Germinal center (tissue), 1 donor: ENCODE results near the gene PTPRK.

Experiments
- DNase-seq: peaks from one replicate; pipeline ENCODE4 v3.0.0; 2012; ENCODE audit warnings: mixed read lengths, low spot score

Gene PTPRK

DNA sequence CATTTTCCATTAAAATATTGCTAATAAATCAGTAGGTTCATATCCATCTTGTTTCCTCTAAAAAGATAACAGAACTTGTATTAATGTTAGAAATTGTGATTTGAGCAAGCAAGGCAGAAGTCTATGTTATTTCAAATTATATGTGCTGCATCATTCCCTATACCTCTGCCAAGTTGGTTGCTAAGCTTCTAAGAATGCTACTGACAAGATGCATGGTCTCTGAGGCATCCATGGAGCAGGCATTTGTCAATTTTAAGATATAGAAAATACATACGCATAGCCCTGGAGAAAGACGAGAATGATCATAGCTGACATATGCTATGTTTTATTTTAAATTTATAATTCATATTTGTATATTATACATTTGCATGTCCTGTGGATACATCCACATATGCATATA is 451.2 kb downstream of the PTPRK start:
- DNase-seq: no peak

DNA sequence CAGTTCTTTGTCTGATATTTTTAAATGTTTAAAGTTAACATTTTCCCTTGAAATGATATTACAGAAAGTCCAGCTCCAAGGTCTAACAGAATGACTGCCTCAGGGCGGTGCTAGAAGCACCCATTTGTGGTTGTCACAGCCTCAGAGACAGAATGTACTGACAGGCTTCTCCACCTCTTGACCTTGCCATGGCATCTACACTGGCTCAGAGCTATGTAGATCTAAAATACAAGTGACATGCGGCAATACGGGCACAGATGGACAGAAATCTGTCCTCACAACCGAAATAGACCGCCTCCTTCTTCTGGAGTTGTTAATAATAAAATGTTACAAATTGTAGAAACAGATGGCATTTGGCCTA is 452.3 kb downstream of the PTPRK start:
- DNase-seq: no peak

DNA sequence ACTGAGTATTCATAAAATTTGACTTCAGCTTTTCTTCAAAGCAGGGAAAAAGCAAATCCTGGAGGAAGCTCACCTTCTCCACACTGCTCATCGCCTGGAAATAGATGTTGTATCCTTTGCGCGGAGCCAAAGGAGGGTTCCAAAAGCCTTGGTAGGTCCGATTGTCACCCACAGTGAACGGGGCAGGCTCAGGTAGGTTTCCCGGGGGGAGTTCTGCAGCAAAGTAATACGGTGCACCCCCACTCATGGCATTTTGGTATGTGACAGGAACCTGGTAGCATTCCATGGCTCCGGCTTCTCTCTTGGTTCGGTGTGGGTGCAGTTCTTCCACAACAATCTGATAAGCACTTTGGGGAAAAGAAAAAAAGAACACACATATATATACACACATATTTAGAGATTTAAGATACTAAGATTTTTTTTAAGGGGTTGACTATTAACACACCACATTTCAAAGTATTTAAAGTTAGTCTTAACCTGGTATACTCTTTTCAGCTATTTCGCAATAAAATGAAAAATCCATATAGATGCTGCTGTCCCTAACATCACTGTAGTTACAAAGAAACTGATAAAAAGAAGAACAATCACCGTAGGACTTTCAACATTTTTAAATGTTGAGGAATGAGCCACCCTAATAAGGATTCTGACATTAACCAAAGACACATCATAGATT is 452.8 kb downstream of the PTPRK start:
- no peak for DNase-seq

DNA sequence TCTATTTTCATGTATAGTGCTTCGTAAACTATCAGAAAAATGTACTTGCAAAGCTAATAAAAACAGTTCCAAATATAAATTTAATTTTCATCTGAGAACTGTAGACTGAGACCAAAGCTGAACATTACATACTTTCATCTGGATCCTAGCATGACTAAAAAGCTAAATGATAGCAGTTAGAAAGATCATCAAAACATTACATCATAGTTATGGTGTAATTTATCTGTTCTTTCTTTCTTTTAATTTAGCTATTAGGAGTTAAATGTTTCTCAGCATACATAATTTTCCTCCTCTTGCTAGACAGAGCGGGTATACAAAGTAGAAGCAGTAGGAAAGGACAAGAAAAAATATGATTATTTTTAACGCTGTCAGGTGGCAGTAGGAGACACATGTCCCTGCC is 455.3 kb downstream of the PTPRK start:
- no peak for DNase-seq

DNA sequence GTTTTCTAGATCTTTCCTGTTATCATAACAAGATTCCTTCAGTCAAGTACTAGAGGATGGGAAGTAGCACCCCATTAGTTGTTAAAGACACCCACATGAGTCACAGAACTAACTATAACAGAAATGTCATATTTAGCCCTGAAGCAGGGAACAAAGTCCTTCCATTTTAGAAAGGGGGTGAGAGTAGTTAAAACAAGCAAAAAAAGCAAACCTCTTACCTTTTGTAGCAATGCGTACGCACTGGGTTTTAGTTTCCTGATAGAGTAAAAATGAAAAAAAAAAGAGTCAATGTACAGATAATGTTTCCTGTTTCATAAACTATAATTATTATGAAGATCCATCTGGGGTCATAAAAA is 455.9 kb downstream of the PTPRK start:
- no peak for DNase-seq

DNA sequence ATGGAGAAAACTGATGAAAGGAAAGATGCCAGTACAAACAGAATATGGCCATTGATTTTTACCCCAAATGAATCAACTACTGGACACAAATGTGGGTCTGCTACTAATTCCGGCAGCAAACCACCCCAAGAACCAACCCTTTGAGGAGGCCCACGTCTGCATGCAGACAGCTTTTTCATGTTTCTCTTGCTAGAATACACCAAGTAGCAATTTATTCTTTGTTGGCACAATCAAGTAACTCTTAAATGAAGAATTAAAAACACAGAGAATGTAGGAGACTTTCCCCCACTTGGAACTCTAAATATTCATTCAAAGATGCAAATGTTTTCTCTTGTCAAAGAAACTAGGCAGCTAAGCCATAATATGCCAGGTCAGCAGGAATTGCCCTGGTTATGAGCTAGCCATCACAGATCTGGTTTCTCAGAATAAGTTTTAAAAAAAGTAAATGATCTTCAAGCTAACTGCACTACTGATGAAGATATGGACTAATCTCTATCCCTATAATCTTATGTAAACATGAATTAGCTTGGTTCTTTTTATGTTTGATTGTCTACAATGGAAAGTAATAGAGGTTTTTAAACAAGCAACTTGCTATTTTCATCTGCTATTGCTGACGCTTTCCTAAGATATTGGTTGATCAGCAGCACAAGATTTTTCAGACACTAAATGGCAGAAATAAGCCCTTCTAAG is 456.4 kb downstream of the PTPRK start:
- DNase-seq: no peak

GRCh38 chr6:128062882-128063603 is 457.4 kb downstream of the PTPRK start:
- no peak for DNase-seq

DNA sequence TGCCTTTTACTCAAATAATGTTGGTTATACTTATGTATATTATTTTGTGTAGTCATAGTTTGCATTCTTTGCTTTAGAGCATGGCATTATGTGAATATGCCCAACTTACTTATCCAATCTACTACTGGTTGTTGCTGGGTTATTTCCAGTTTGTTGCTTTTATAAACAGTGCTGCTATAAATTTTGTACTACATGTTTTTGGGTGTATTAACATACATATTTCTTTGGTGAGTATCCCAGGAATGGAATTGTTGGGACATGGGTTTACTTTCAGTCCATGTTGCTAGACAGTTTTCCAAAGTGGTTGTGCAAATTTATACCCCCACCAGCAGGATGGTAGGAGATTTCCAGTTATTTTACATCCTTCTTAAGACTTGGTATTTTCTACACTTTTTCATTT is 462.5 kb downstream of the PTPRK start:
- DNase-seq: no peak

DNA sequence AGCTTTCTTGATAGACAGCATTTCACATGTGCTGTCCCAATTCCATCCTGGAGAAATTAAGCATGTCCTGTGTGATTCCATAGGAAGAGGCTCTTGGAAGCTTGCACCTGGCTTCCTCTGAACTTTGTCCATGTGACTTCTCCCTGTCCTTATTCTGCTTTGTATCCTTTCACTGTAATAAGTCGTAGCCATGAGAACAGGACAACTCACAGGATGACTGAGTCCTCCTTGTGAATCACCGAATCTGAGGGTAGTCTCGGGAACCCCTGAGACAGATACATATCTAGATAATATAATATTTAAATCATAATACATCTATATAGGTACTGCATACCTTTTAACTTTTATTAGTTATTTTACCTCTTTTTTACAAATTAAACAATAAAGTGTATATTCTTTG is 462.9 kb downstream of the PTPRK start:
- no peak for DNase-seq

GRCh38 chr6:128053109-128053508 is 467.3 kb downstream of the PTPRK start:
- DNase-seq: no peak

DNA sequence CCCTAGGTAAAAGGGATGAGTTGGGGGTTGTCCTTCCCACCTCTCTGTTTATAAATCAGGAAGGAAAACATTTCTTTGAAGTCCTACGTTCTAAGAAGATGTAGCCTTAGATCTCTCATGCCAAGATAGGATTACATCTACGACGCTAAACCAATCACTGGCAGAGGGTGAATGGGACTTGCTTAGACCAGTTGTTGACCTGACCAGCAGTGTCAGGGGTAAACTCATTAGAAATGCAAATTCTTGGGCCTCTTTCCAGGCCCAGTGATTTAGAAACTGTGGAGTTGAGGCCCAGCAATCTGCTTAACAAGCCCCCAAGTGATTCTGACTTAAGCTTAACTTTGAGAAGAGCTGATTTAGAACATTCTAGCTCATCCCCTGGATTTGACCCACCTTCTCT is 472.4 kb downstream of the PTPRK start:
- no peak for DNase-seq

- DNase-seq: no peak
Measured at GRCh38 chr6:128046033-128046432, 474.4 kb downstream of the PTPRK start.

- DNase-seq: no peak
Measured at GRCh38 chr6:128039543-128039942, 480.9 kb downstream of the PTPRK start.

DNA sequence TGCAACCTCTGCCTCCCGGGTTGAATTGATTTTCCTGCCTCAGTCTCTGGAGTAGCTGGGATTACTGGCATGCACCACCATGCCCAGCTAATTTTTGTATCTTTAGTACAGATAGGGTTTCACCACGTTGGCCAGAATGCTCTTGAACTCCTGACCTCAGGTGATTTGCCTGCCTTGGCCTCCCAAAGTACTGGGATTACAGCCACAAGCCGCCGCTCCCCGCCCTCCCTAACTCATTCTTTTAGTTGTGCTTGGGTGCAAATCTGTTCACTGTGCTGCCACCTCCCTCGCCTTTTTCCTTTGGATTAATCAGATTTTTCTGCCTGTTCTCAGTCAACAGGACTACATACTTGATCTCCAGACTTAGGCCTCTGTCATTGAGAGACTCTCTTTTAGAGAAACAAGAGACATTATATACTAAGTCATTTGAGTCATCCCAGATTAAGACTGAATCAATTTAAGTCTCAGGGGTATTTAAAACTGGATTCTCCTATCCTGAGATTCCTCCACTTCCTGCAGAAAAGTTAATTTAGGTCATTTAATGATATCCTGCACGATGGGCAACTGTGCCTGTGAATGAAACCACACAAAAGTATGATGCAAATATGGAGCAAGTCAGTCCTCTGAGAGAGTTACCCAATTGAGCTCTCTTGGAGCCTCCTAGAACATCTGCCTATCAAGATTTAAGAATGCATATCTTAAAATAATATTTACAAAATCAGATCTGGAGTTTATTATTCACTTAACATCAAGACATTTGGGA is 483.4 kb downstream of the PTPRK start:
- DNase-seq: no peak

DNA sequence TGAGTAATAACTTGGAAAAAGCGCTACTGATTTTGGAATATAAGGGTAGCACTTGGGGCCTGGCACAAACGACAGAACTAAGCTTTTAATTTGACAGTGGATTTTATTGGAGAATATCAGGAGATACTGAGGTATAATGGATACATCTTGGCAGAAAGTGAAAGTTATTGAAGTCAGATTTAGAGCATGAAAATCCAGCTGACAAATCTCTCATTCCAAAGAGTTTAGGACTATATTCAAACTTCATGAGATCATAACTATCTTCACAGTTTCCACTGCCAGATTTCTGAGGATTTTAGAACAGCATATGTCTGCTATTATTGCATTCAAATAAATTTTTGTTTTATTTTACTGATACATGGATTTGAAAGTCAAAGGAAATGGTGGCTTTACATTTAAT is 487.2 kb downstream of the PTPRK start:
- no peak for DNase-seq

DNA sequence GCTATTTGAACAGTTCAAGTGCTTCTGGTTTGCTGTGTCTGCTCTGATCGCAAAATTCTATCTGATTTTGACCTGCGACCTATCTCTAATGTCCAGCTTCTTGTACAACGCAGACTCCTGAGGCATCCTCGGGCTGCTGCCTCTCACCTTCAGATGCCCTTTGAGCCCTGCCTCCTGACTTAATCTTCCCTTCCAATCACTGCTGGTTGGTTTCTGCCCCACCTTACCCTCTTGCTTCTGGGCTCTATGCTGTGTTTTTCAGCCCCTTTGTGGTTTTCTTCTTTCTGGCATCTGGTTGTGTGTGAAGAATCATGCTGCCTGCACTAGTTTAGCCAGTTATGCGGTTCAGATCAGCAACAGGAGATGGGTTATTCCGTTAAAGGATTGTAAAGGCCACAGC is 488.4 kb downstream of the PTPRK start:
- DNase-seq: no peak

DNA sequence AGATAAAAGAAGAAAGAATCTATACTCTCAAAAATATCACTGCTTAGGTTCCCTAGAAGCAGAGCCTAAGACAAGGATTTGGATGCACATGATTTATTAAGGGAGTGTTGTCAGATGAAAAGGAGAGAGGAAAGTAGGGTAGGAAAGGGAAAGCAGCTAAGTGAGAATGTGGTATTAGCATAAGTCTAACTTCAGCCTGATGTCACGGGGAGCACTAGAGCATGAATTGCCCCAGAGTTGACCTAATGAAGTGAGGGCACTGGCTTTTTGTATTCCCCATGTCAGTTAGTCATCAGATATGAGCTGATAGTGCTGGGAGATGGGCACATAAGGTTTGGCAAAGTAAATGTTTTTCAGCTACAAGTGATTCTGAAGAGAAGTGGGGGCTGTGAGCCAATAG is 490.6 kb downstream of the PTPRK start:
- no peak for DNase-seq

GRCh38 chr6:128028183-128028582 is 492.2 kb downstream of the PTPRK start:
- no peak for DNase-seq

- no peak for DNase-seq
Measured at GRCh38 chr6:128025478-128025877, 494.9 kb downstream of the PTPRK start.

- DNase-seq: no peak
Measured at GRCh38 chr6:128024969-128025368, 495.4 kb downstream of the PTPRK start.

GRCh38 chr6:128024046-128024445 is 496.4 kb downstream of the PTPRK start:
- DNase-seq: no peak

DNA sequence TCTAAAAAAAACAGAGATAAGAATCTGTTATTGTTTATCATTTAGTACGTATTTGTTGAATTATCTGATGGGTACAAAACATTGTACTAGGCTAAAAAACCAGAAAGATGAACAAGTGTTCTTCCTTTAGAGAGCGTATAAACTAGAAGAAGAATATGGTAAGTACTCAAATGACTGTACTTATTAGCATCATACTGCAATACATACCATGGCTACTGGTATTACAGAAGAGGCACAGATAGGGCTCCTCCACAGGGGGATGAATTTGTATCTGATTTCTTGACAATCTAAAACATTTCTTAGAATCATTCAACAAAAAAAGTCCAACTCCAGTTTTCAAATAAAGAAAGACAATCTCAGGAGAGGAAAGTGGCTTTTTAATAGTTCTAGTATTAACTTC is 501.6 kb downstream of the PTPRK start:
- no peak for DNase-seq

GRCh38 chr6:128017288-128017687 is 503.1 kb downstream of the PTPRK start:
- no peak for DNase-seq
